NCI-H748 (cell line): Measurements from ENCODE around the gene TRMT1.
A peak's percentile ranks its signal among the peaks of the same experiment; 100 is the strongest.

Experiments
- DNase-seq: peaks from one replicate; lab custom pipeline; 2025; ENCODE audit not compliant: unreplicated experiment; lab: John Stamatoyannopoulos, UW

TRMT1 gene

GRCh38 chr19:13103581-13104359 is 12.8 kb downstream of the TRMT1 start:
- no peak for DNase-seq

DNA sequence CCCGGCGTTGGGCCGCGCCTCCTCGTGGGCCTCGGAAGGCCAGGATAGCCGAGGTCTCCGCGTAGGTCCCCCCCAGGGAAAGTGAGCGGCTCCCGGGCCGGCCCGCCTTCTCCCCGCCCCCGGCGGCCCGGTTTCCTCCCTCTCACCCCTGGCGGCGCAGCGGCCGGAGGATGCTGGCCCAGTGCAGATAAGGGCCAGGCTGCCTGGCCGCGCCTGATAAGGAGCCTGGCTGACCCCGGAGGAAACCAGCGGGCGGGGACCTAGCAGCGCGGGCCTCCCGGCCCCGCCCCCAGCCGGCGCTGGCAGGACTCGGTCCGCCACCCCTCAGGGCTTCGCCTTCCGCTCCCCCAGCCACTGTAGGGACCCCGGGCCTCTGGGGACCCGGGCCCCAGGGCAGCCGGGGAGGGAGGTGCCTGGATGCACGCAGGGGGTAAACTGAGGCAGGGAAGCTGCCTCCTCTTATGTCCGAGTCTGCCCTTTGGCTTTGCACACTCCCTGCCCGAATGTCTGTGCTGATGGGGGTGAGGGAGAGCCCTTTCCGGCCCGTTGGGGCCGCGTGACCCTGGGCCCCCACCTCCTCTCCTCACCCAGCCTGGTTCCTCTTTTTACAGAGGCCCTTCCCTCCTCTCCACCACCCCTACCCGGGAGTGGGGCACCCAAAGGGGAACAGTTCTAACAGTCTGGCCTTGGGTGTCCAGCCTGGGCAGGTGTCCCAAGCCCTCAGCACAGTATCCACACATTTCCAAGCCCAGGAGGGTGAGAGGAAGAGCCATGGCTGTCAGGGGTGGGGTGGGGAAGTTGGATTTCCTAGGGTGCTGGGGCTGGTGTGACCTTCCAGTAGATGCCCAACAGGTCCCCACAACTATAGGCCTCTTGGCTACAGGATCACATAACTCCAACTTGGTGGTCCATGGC is 13.6 kb downstream of the TRMT1 start, which contains the start of gene LYL1:
TSS of gene LYL1 (minus strand) at position 193 of the 915 bp plus-strand sequence. CDS start 1,687 bp downstream, outside the sequence.
- DNase-seq = peak; percentile 4

GRCh38 chr19:13102416-13102665 is 14.2 kb downstream of the TRMT1 start:
- no peak for DNase-seq

GRCh38 chr19:13101590-13102415 is 14.7 kb downstream of the TRMT1 start:
- DNase-seq = no peak

DNA sequence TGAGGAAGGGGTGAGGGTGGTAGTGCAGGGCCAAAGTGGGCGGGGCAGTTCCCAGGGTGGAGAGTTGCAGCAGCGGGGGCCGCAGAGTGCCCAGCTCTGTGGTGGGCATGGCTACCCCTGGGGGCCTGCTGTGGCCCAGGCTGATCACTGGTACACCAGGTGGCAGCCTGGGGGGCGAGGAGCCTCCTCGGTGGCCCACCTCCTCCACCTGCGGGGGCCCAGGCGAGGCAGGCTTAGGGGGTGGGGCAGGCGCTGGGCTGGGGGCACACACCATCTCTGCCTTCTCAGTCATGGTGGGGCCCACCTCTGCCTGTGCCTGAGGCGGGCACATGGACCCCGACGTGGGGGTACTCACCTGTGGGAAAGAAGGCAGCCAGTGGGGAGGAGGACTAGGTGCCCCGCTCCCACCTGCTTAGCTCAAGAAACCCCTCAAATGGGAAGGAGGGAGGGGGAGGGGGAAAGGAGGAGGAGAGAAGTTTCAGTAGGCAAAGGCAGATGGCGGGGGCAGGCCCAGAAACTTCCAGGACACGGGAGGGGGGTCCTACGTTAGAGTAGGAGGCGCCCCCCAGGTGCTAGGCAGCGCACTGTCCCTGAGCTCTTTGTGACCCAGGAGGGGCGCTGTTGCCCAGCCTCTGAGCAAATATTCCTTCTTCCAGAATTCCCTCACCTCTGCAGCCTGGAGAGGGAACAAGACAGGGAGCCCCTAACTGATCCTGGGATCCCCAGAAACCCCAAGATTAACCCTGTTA is 15.5 kb downstream of the TRMT1 start:
- no peak for DNase-seq

DNA sequence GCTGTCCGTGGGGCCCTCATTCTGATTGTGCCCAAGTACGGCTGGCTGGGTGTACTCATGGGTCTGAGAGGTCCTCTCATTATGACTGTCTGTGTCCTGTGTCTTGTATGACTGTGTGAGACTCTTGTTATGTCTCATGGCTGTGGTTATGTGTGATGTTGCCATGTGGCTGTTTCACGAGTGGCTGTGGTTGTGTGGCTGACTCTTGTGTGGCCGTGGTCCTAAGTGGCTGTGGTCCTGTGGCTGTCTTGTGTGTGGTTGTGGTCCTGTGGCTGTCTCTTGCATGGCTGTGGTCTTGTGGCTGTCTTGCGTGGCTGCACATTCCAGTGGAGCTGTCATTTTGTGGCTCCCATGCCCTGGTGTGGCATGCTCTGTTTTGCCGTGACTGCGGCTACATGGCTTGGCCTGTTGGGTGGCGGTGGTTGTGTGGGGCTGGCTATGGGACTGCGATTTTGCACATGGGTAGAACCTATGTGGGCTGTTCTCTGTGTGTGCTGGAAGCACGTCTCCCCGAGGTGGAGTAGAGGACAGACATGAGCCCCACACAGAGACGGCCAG is 16.4 kb downstream of the TRMT1 start:
- no peak for DNase-seq

GRCh38 chr19:13099073-13099999 is 17.2 kb downstream of the TRMT1 start:
- peak; percentile 68 for DNase-seq

DNA sequence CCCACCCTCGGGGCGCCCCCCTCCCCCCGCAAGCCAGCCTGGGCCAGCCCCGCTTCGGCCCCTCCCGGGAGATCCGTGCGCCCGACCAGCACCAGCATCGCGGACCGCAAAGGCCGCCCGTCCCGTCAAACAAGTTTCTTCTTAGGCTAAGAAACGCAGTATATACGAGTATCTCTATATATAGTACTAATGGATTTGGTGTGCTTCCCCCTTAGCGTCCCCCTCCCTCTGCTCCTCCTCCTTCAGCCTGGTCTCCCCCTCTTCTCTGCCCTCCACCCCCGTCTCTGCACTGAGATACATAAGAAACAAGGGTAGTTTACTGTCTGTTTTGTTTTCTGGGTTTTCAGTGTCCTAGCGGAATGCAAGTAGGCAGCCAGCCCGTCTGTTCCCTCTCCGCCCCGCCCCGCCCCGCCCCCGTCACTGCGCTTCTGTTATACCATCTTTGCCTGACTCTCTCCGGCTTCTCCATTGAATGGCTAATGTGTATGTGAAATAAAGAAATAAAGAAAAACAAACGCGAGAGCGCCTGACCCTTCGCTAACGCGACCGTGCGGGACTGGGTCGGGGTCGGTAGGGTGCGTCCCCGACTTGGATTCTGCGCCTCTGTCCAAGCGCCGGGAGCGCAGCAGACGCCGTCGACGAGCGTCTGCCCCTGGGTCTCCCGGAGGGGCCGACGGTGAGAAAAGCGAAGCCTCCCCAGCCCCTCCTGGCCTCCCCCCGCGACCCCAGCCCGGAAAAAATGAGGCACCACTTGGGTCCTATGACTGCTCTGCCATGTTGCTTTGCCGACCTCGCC is 18.1 kb downstream of the TRMT1 start:
- peak; percentile 31 for DNase-seq

DNA sequence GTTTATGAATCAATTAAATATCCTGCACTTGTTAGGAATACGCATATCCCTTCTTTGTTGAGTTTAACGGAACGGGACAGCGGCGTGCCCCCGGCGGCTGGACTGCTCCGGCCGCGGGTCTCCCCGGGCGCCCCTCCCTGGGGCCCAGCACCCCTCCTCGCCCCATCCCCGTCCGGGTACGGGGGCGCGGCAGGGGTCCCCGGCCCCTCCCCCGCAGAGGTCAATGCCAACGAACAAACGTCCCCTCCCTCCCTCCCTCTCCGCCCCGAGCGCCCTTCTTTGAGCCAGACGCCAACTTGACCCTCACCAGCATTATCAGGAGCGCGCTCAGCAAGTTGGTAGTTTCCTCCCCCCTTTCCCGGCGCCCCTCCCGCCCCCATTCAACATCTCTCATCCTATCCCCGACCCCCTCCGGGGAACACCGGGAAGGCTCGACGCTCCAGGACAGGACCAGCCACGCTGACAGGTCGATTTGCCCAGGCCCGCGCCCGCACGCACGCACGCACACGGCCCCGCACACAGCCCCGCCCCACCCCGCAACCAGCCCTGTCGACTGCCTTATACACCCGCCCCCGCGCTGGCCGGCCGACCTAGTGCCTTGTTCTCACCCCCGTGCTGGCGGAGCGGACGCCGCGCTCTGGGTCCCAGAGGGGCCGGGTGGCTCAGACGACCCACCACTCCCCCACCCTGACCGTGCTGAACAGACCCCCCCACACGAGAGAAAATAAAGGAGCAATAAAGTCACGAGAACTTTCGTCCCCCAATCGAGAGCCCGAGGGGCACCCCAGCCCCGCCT is 18.9 kb downstream of the TRMT1 start:
- DNase-seq = no peak

- no peak for DNase-seq
Measured at GRCh38 chr19:13097033-13097462, 19.5 kb downstream of the TRMT1 start.

DNA sequence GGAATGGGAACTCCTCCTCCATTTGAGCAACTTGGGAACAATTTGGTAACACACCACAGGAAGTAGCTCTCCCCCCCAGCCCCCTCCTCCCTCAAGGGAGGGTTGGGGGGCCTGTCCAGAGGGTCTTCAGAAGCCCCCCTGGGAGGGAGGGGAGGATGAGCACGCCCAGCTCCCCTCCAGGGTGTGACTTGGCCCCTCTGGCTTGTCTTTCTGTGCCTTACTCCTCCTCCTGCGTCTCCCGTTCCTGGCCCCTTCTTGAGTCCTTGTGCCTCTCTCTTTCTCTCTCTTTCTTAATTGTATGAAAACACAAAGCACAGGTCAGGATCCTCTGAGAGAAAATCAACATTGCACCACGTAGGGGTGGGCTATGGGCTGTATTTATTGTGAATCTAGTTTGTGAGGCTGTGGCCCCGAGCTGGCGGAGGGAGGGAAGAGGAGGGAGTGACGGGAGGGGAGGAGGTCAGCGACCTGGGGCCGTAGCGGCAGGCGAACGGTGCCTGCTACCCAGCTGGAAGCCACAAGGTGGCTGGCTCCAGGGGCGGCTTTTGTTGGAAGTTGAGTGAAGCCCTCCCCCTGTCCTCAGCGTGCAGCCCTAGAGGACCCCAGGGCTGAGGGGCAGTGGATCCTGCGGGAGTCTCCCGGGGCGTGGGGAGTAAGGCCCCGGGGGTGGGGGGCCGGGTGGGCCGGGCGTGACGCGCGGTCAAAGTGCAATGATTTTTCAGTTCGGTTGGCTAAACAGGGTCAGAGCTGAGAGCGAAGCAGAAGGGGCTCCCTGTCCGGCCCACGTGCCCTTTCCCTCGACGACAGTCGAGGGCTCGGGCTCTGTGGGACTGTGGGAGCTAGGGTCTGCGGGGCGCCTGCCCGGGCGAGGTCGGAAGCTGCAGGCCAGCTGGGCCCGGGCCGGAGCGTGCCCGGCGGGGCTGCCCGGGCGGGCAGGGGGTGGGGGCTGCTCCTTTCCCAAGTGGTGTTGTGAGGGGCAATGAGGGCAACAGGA is 20.3 kb downstream of the TRMT1 start:
- DNase-seq = no peak

- no peak for DNase-seq
Measured at GRCh38 chr19:13095393-13095784, 21.2 kb downstream of the TRMT1 start.

- DNase-seq = no peak
Measured at GRCh38 chr19:13094771-13095392, 21.7 kb downstream of the TRMT1 start.

- no peak for DNase-seq
Measured at GRCh38 chr19:13094106-13094504, 22.4 kb downstream of the TRMT1 start.

DNA sequence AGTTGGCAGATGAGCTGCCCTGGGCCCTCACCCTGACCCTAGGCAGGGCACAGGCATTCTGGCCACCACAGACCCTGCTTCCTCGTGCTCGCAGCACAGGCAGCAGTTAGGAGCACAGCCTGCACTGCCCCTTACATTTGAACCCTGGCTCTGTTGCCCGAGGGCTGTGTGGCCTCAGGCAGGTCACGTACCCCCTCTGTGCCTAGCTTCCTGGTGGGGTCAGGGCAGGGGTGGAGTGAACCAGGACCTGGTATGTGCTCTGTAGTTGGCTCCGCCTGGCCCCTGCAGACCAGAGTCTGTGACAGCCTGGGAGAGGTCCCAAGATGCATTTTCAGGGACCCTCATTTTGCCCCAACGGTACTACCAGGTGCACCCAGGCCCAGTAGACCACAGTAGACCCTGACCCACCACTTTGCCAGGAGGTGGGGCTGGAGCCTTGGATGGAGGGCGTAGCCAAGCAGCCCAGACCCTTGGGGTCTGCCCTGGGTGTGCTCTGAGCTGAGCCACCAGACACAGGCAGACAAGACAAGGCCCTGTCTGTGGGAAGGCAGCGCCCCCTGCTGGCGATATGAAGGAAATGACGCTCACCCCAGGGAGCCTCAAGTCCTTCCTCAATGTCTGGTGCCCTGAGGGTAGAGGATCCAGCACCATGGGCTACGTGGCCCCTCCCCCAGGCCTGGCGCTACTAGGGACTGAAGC is 23.0 kb downstream of the TRMT1 start:
- DNase-seq = peak; percentile 70
